ENCODE measurements around the gene ARL6IP4. TPM values are rescaled to one million over a fixed set of nuclear protein-coding genes. Genes with fewer than 3 reads are reported as not detected.

ARL6IP4 gene
- total and polyA plus RNA-seq, 2 of the 4 experiments (the other 2 are of a cell fraction) = 161 to 254 TPM

DNA sequence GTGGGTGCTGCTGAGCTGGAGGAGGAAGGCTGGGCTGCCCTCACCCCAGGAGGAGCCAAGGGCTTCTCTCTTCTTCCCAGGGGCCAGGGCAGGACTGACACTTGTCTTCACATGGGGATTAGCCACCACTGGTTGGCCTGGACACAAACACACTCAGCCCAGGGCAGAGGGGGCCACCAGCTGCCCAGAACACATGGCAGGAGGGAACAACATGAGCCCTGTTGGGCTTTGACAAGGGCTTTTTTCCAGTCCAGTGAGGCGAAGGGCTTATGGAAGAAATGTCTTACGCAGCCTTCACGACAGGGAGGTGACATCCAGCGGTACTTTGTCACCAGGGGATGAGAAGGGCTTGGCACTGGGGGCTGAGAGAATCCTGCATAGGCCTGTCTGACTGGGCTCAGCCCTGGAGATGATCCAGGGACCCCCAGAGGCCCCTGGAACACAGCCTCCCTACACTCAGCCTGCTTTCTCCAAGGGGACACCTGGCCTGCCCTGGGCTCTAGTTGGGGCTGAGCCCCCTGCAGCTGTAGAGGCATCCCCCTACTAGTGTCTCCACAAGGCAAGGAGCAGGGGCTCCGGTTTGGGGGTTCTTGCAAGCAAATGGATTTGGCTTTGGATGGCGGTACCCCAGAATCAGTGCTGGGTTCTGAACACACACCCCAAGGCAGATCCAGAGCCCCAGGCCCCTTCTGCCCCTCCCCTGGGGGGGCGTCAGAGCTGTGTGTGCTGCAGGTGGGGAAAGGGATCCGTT lies 18.9 kb downstream of the ARL6IP4 start:
- H3K27ac ChIP-seq (ENCODE audit: insufficient read depth, low read length) = no peak overlapping the region
- in situ Hi-C loops (cut with MboI; ENCODE audit: low sequenced_read_pairs) = no loop called here
- no peak overlapping the region for H2BK15ac ChIP-seq (ENCODE audit: low read depth, low read length)
- DNase-seq = no peak
- H2BK20ac ChIP-seq (ENCODE audit: low read depth, low read length) = no peak overlapping the region
- ATAC-seq (ENCODE audit: low read depth) = no peak
- H3K9me3 ChIP-seq (ENCODE audit: control insufficient read depth, insufficient read depth, low read length) = no peaks in the 10 kb centered on the region
- H3K27me3 ChIP-seq (ENCODE audit: control insufficient read depth, insufficient read depth, low read length) = no peaks in the 10 kb centered on the region
- POLR2A ChIA-PET (ENCODE audit: unreplicated experiment) = no interaction called here
- no peak overlapping the region for H3K23ac ChIP-seq (ENCODE audit: low read depth, low read length)
- CTCF ChIA-PET = interaction anchor here (0.6 kb wide), 1 partner anchor 1965 kb away, joined by 3 read pairs; no protein-coding TSS in a partner anchor
- no peak overlapping the region for H2BK120ac ChIP-seq (ENCODE audit: low read depth, low read length)
- H3K9me1 ChIP-seq (ENCODE audit: insufficient read depth, low read length) = no peaks in the 10 kb centered on the region
- no peak overlapping the region for H3K56ac ChIP-seq (ENCODE audit: extremely low read depth, insufficient read depth, low read length)
- no peak overlapping the region for H4K91ac ChIP-seq (ENCODE audit: insufficient read depth, low read depth, low read length)
- no peak overlapping the region for H2AFZ ChIP-seq (replicated peaks; ENCODE audit: low read length, poor library complexity)
- H3K4me3 ChIP-seq (ENCODE audit: insufficient read depth, low read depth, low read length) = no peak overlapping the region
- no peaks in the 10 kb centered on the region for H4K20me1 ChIP-seq (ENCODE audit: insufficient read depth, low read length)
- no peak overlapping the region for H3K9ac ChIP-seq (ENCODE audit: low read depth, low read length)
- no peaks in the 10 kb centered on the region for H3K4me1 ChIP-seq (ENCODE audit: control insufficient read depth, insufficient read depth, low read length)
- no peak overlapping the region for H3K4me2 ChIP-seq (ENCODE audit: low read depth, low read length)
- no TSS peak for BruUV-seq (replicated peaks)
- intact Hi-C loops (cut with micrococcal nuclease) = no loop called here
- H3K36me3 ChIP-seq (ENCODE audit: control insufficient read depth, insufficient read depth, low read length) = peaks cover 30% of the 10 kb centered on the region
- 100% methylated on average over 1 of the region's 8 CpGs; no CpG with 5 or more reads in 1 of the 2 experiments for WGBS, 2 experiments (ENCODE audit: extremely low coverage in 2 of 2, insufficient read length in 1 of 2)
- H3K18ac ChIP-seq (ENCODE audit: low read depth, low read length) = no peak overlapping the region
- H2AK5ac ChIP-seq (ENCODE audit: low read depth, low read length) = no peak overlapping the region
- dilution Hi-C loops (cut with HindIII; ENCODE audit: low sequenced_read_pairs, unreplicated experiment) = loop anchor here (25.0 kb wide), 1 partner anchor 238 kb away; the partner anchor contains the start of genes MPHOSPH9 and MTRFR
- H4K8ac ChIP-seq (ENCODE audit: low read depth in 2 of 2, low read length in 2 of 2) = no peak overlapping the region
- H3K4ac ChIP-seq (ENCODE audit: low read depth, low read length) = no peak overlapping the region
- H3K14ac ChIP-seq (replicated peaks; ENCODE audit: low read depth, low read length) = no peak overlapping the region
- no peak overlapping the region for H2BK5ac ChIP-seq (ENCODE audit: low read depth, low read length, poor library complexity, severe bottlenecking)
- H2AK9ac ChIP-seq (replicated peaks; ENCODE audit: low read depth, low read length, poor library complexity) = no peak overlapping the region
- H3K79me1 ChIP-seq (ENCODE audit: low read depth in 1 of 2, low read length in 2 of 2) = no peaks in the 10 kb centered on the region
- no peak overlapping the region for H4K5ac ChIP-seq (ENCODE audit: low read depth, low read length)
- TF ChIP-seq CHD1 (IDR thresholded peaks at IDR 0.05; ENCODE audit: low read depth, low read length) = no peak
- no peak for TF ChIP-seq MAFK (IDR thresholded peaks at IDR 0.05; ENCODE audit: low read depth, low read length)
- no peak for TF ChIP-seq BHLHE40 (IDR thresholded peaks at IDR 0.05; ENCODE audit: low read depth, low read length)
- TF ChIP-seq RAD21 (IDR thresholded peaks at IDR 0.05; ENCODE audit: low read length) = no peak
- no peak for TF ChIP-seq RFX5 (IDR thresholded peaks at IDR 0.05; ENCODE audit: low read depth, low read length)
- TF ChIP-seq NFE2L2 (IDR thresholded peaks at IDR 0.05; ENCODE audit: low read depth, low read length) = no peak
- TF ChIP-seq, protein P1, sequence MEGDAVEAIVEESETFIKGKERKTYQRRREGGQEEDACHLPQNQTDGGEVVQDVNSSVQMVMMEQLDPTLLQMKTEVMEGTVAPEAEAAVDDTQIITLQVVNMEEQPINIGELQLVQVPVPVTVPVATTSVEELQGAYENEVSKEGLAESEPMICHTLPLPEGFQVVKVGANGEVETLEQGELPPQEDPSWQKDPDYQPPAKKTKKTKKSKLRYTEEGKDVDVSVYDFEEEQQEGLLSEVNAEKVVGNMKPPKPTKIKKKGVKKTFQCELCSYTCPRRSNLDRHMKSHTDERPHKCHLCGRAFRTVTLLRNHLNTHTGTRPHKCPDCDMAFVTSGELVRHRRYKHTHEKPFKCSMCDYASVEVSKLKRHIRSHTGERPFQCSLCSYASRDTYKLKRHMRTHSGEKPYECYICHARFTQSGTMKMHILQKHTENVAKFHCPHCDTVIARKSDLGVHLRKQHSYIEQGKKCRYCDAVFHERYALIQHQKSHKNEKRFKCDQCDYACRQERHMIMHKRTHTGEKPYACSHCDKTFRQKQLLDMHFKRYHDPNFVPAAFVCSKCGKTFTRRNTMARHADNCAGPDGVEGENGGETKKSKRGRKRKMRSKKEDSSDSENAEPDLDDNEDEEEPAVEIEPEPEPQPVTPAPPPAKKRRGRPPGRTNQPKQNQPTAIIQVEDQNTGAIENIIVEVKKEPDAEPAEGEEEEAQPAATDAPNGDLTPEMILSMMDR (conservative IDR thresholded peaks at IDR 0.05; ENCODE audit: low read depth, low read length) = no peak
- TF ChIP-seq MAZ (IDR thresholded peaks at IDR 0.05; ENCODE audit: borderline replicate concordance, low read depth, low read length) = no peak
- no peak for TF ChIP-seq SMC3 (IDR thresholded peaks at IDR 0.05; ENCODE audit: low read depth, low read length)
- TF ChIP-seq FOS (IDR thresholded peaks at IDR 0.05; ENCODE audit: low read depth, low read length) = no peak
- TF ChIP-seq, protein P2, sequence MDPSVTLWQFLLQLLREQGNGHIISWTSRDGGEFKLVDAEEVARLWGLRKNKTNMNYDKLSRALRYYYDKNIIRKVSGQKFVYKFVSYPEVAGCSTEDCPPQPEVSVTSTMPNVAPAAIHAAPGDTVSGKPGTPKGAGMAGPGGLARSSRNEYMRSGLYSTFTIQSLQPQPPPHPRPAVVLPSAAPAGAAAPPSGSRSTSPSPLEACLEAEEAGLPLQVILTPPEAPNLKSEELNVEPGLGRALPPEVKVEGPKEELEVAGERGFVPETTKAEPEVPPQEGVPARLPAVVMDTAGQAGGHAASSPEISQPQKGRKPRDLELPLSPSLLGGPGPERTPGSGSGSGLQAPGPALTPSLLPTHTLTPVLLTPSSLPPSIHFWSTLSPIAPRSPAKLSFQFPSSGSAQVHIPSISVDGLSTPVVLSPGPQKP (IDR thresholded peaks at IDR 0.05; ENCODE audit: borderline replicate concordance, low read depth, low read length) = no peak
- TF ChIP-seq, protein P3, sequence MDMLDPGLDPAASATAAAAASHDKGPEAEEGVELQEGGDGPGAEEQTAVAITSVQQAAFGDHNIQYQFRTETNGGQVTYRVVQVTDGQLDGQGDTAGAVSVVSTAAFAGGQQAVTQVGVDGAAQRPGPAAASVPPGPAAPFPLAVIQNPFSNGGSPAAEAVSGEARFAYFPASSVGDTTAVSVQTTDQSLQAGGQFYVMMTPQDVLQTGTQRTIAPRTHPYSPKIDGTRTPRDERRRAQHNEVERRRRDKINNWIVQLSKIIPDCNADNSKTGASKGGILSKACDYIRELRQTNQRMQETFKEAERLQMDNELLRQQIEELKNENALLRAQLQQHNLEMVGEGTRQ (IDR thresholded peaks at IDR 0.05; ENCODE audit: low read depth, low read length) = no peak
- TF ChIP-seq POLR2A (IDR thresholded peaks at IDR 0.05; ENCODE audit: low read depth, low read length) = no peak
- TF ChIP-seq RCOR1 (IDR thresholded peaks at IDR 0.05; ENCODE audit: insufficient replicate concordance, low read length) = no peak
- no peak for TF ChIP-seq MXI1 (IDR thresholded peaks at IDR 0.05; ENCODE audit: borderline replicate concordance, low read depth, low read length)

All from IMR-90 (cell line).